ENCODE measurements around the gene TNFAIP8.
A peak's percentile ranks its signal among the peaks of the same experiment; 100 is the strongest.

The TNFAIP8 gene

DNA sequence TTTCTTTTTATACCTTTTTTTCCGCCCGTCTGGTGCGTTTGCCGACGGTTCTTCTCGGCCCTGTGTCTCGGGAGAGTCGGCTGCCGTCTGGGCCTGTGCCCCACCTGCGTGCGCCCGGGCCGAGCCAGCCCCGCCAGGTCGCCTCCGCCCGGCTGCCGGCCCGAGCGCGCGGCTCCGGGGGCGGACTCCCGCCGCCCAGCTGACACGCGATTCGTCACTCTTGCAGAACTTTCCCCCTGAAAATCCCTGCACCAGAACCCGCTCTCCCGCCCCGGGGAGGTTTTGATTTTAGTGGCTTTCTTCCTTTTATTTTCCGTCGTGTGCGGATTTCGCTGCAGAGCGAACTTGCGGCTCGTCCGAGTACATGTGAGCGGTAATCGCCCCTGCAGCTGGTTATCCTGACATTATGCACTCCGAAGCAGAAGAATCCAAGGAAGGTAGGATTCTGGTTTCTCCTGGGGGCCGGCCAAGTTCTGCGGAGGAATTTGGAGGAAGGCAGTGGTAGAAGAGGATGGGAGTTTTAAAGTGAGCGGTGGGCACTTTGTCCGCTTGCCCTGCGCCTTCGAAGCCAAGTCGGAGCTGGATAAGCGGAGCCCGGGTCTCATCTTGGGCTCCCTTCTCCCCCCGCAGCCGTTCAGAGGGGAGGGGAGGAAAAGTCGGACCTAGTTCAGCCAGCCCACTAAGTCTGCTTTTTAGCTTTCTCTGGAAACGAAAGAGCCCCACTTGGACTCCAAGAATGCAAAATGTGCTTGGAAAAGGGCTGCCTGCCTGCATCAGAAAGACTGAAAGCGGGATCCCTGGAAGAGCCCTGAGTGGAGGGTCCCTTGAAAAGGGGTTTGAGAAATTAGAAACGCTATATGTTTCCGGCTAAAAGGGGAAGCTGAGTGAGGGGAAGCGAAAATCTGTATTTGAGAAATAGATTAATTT lies at the start of gene TNFAIP8:
Gene TNFAIP8 (plus strand): TSS at position 335 of the 927 bp plus-strand sequence. CDS start 72 bp downstream, at position 407.
- DNase-seq (ENCODE audit: low read depth) = peak; percentile 70
- TF ChIP-seq, protein P1, sequence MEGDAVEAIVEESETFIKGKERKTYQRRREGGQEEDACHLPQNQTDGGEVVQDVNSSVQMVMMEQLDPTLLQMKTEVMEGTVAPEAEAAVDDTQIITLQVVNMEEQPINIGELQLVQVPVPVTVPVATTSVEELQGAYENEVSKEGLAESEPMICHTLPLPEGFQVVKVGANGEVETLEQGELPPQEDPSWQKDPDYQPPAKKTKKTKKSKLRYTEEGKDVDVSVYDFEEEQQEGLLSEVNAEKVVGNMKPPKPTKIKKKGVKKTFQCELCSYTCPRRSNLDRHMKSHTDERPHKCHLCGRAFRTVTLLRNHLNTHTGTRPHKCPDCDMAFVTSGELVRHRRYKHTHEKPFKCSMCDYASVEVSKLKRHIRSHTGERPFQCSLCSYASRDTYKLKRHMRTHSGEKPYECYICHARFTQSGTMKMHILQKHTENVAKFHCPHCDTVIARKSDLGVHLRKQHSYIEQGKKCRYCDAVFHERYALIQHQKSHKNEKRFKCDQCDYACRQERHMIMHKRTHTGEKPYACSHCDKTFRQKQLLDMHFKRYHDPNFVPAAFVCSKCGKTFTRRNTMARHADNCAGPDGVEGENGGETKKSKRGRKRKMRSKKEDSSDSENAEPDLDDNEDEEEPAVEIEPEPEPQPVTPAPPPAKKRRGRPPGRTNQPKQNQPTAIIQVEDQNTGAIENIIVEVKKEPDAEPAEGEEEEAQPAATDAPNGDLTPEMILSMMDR (IDR thresholded peaks at IDR 0.05; ENCODE audit: insufficient read depth, low read depth, low read length, missing control alignments) = no peak
- peak within 1 kb of the TSS; percentile 46 for H3K4me3 ChIP-seq (ENCODE audit: low read length)

GRCh38 chr5:119307170-119307569 lies 48.6 kb upstream of the TNFAIP8 start:
- no peak overlapping the region for H3K4me3 ChIP-seq (ENCODE audit: low read length)
- TF ChIP-seq, protein P1 (IDR thresholded peaks at IDR 0.05; ENCODE audit: insufficient read depth, low read depth, low read length, missing control alignments) = no peak
- DNase-seq (ENCODE audit: low read depth) = no peak

- TF ChIP-seq, protein P1 (IDR thresholded peaks at IDR 0.05; ENCODE audit: insufficient read depth, low read depth, low read length, missing control alignments) = no peak
- DNase-seq (ENCODE audit: low read depth) = no peak
- no peak overlapping the region for H3K4me3 ChIP-seq (ENCODE audit: low read length)
Measured at GRCh38 chr5:119309326-119309725, 46.5 kb upstream of the TNFAIP8 start.

GRCh38 chr5:119311688-119312087 lies 44.1 kb upstream of the TNFAIP8 start:
- TF ChIP-seq, protein P1 (IDR thresholded peaks at IDR 0.05; ENCODE audit: insufficient read depth, low read depth, low read length, missing control alignments) = no peak
- no peak for DNase-seq (ENCODE audit: low read depth)
- no peak overlapping the region for H3K4me3 ChIP-seq (ENCODE audit: low read length)

- DNase-seq (ENCODE audit: low read depth) = no peak
- TF ChIP-seq, protein P1 (IDR thresholded peaks at IDR 0.05; ENCODE audit: insufficient read depth, low read depth, low read length, missing control alignments) = no peak
- H3K4me3 ChIP-seq (ENCODE audit: low read length) = no peak overlapping the region
Measured at GRCh38 chr5:119312403-119312802, 43.4 kb upstream of the TNFAIP8 start.

DNA sequence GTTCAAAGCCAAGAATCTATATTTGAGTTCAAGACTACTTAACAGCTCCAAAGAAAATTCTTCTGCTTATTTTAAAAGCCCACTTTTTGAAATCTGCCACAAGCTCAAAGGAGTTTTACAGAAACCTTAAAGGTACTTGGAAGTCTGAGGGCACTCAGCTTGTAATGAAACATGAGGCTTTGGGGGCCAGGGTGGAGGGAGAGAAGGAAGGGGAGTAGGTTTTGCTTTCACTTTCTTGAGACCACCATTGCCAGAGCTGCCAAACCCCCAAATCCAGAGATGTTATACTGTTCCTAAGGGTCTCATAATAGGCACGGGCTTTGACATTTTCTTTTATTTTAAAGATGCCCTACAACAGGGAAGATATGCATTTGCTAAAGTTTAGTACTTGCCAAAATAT lies 42.6 kb upstream of the TNFAIP8 start:
- no peak overlapping the region for H3K4me3 ChIP-seq (ENCODE audit: low read length)
- TF ChIP-seq, protein P1 (IDR thresholded peaks at IDR 0.05; ENCODE audit: insufficient read depth, low read depth, low read length, missing control alignments) = no peak
- no peak for DNase-seq (ENCODE audit: low read depth)
